Astrocyte (in vitro differentiated cells and primary cell): Measurements from ENCODE around the gene ATP6V1B1.

Experiments
- CTCF ChIP-seq: IDR thresholded peaks from 2 replicates; pipeline ENCODE4 v1.5.1; 2011; ENCODE audit warnings: low read depth, mild to moderate bottlenecking, inconsistent platforms, low read length, moderate library complexity; ENCODE audit not compliant: insufficient read depth
- EZH2 ChIP-seq: IDR thresholded peaks from 2 replicates; pipeline ENCODE4 v1.6.1; 2012; ENCODE audit warnings: mild to moderate bottlenecking, low read length, inconsistent platforms; ENCODE audit not compliant: insufficient read depth

- TF ChIP-seq CTCF (no peak), EZH2 (no peak)
Measured at GRCh38 chr2:70907130-70908057, 28.3 kb upstream of the ATP6V1B1 start.
